ENCODE data around the gene CCDC152.

DNA sequence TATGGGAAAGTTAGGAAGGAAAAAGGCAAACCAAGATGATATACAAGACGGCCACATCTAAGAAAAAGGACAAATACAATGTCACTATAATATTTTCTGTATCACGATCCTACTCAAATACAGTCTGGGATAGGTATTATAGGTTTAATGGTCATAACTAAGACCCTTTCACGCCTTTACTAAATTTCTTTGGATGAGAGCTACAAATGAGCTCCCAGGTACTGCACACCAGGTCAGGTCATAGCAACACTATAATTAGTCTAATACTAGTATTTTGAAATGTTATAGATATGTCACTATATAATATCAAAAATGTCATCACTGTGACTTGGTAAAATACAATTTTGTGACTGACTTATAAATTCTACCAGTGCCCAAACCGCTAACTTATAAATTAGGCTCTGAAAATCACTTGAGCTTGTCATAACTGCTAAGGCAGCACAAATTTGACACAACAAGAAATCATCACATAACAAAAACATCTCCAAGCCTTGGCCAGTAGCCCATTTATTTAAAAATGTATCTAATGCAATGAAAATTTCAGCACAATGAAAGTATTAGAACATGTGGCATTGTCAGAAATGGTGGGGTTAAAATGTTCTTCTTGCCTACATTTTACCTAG lies 48.2 kb downstream of the CCDC152 start:
- TF ChIP-seq, protein P1, sequence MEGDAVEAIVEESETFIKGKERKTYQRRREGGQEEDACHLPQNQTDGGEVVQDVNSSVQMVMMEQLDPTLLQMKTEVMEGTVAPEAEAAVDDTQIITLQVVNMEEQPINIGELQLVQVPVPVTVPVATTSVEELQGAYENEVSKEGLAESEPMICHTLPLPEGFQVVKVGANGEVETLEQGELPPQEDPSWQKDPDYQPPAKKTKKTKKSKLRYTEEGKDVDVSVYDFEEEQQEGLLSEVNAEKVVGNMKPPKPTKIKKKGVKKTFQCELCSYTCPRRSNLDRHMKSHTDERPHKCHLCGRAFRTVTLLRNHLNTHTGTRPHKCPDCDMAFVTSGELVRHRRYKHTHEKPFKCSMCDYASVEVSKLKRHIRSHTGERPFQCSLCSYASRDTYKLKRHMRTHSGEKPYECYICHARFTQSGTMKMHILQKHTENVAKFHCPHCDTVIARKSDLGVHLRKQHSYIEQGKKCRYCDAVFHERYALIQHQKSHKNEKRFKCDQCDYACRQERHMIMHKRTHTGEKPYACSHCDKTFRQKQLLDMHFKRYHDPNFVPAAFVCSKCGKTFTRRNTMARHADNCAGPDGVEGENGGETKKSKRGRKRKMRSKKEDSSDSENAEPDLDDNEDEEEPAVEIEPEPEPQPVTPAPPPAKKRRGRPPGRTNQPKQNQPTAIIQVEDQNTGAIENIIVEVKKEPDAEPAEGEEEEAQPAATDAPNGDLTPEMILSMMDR (IDR thresholded peaks at IDR 0.05), result no peak
- no peak for TF ChIP-seq POLR2A (IDR thresholded peaks at IDR 0.05)
